Measurements from ENCODE around the gene AP1AR. TPM values are rescaled to one million over a fixed set of nuclear protein-coding genes. Genes with fewer than 3 reads are reported as not detected.

AP1AR gene
- polyA plus RNA-seq, 1 donor from 2014 or later = 143 TPM

GRCh38 chr4:112201915-112202505 lies 29.6 kb upstream of the AP1AR start:
- Histone ChIP-seq H3K79me2 (replicated peaks; ENCODE audit: insufficient read depth, low read length) (no peaks in the 10 kb centered on the region), H3K36me3 (ENCODE audit: insufficient read depth, low read length) (no peaks in the 10 kb centered on the region), H3K27me3 (ENCODE audit: insufficient read depth, low read depth, low read length) (no peaks in the 10 kb centered on the region), H3K4me3 (ENCODE audit: low read length) (no peak overlapping the region), H3F3A (ENCODE audit: insufficient read depth, low read length, poor library complexity, severe bottlenecking) (no peaks in the 10 kb centered on the region), H3K27ac (ENCODE audit: low read length) (no peak overlapping the region), H3K9me3 (ENCODE audit: low read length) (no peaks in the 10 kb centered on the region), H2AFZ (ENCODE audit: low read depth, low read length) (no peak overlapping the region), H3K9me2 (ENCODE audit: insufficient read depth, low read length) (no peaks in the 10 kb centered on the region), H3K9ac (ENCODE audit: low read length) (no peak overlapping the region), H3K4me2 (ENCODE audit: low read length) (no peak overlapping the region), H4K20me1 (ENCODE audit: insufficient read depth) (no peaks in the 10 kb centered on the region)
- TF ChIP-seq SMC3 (conservative IDR thresholded peaks at IDR 0.05; ENCODE audit: poor library complexity) (no peak), EP300 (conservative IDR thresholded peaks at IDR 0.05; ENCODE audit: poor library complexity, severe bottlenecking) (no peak), TAF1 (IDR thresholded peaks at IDR 0.05; ENCODE audit: low read depth) (no peak), MXI1 (conservative IDR thresholded peaks at IDR 0.05; ENCODE audit: poor library complexity, severe bottlenecking) (no peak), EZH2 (IDR thresholded peaks at IDR 0.05; ENCODE audit: borderline replicate concordance, insufficient read depth, low read length, poor library complexity, severe bottlenecking) (no peak), CTCF (IDR thresholded peaks at IDR 0.05; ENCODE audit: poor library complexity, severe bottlenecking) (no peak), RAD21 (conservative IDR thresholded peaks at IDR 0.05) (no peak), REST (IDR thresholded peaks at IDR 0.05; ENCODE audit: borderline replicate concordance) (no peak), POLR2AphosphoS5 (IDR thresholded peaks at IDR 0.05) (no peak)

DNA sequence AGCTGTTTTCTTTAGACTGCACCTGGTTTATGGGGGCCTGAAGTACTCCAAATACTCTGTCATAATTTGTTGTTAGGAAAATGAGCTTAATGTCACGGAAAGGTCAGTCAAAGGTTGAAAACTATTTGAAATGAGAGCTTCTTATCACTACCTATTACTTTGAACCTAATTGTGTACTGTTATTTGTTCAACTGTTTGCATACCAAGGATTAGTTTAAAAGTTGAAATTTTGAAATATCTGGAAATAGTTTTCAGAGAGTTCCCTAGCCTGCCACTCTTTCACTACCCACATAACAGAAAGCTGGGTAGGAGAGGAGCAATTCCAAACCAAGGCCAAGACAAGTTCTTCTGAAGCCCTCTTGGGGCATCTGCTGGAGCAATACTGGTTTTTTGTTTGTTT lies 28.0 kb upstream of the AP1AR start:
- H3K4me3 ChIP-seq (ENCODE audit: low read length) = no peak overlapping the region
- no peak overlapping the region for H3K27ac ChIP-seq (ENCODE audit: low read length)
- H3K9me3 ChIP-seq (ENCODE audit: low read length) = no peaks in the 10 kb centered on the region
- no peaks in the 10 kb centered on the region for H3F3A ChIP-seq (ENCODE audit: insufficient read depth, low read length, poor library complexity, severe bottlenecking)
- H3K36me3 ChIP-seq (ENCODE audit: insufficient read depth, low read length) = no peaks in the 10 kb centered on the region
- no peak for TF ChIP-seq SMC3 (conservative IDR thresholded peaks at IDR 0.05; ENCODE audit: poor library complexity)
- TF ChIP-seq EP300 (conservative IDR thresholded peaks at IDR 0.05; ENCODE audit: poor library complexity, severe bottlenecking) = no peak
- no peak for TF ChIP-seq EZH2 (IDR thresholded peaks at IDR 0.05; ENCODE audit: borderline replicate concordance, insufficient read depth, low read length, poor library complexity, severe bottlenecking)
- TF ChIP-seq TAF1 (IDR thresholded peaks at IDR 0.05; ENCODE audit: low read depth) = no peak
- TF ChIP-seq REST (IDR thresholded peaks at IDR 0.05; ENCODE audit: borderline replicate concordance) = no peak
- TF ChIP-seq MXI1 (conservative IDR thresholded peaks at IDR 0.05; ENCODE audit: poor library complexity, severe bottlenecking) = no peak
- no peak for TF ChIP-seq RAD21 (conservative IDR thresholded peaks at IDR 0.05)
- no peak for TF ChIP-seq POLR2AphosphoS5 (IDR thresholded peaks at IDR 0.05)
- TF ChIP-seq CTCF (IDR thresholded peaks at IDR 0.05; ENCODE audit: poor library complexity, severe bottlenecking) = no peak
- no peaks in the 10 kb centered on the region for H3K79me2 ChIP-seq (replicated peaks; ENCODE audit: insufficient read depth, low read length)
- H2AFZ ChIP-seq (ENCODE audit: low read depth, low read length) = no peak overlapping the region
- H3K9me2 ChIP-seq (ENCODE audit: insufficient read depth, low read length) = no peaks in the 10 kb centered on the region
- H3K27me3 ChIP-seq (ENCODE audit: insufficient read depth, low read depth, low read length) = no peaks in the 10 kb centered on the region
- H4K20me1 ChIP-seq (ENCODE audit: insufficient read depth) = no peaks in the 10 kb centered on the region
- H3K4me2 ChIP-seq (ENCODE audit: low read length) = no peak overlapping the region
- H3K9ac ChIP-seq (ENCODE audit: low read length) = no peak overlapping the region

All from neural cell (in vitro differentiated cells).